ENCODE measurements around the gene NPHS1.
A peak's percentile ranks its signal among the peaks of the same experiment; 100 is the strongest.

GRCh38 chr19:35845215-35846037 lies 6.9 kb downstream of the NPHS1 start:
- TF ChIP-seq CTCF (IDR thresholded peaks at IDR 0.05), result no peak
- peak in 1 of 3 donors; percentile 25 for TF ChIP-seq POLR2A (IDR thresholded peaks at IDR 0.05)
